ENCODE data around the gene R3HDM2. TPM values are rescaled to one million over a fixed set of nuclear protein-coding genes. Genes with fewer than 3 reads are reported as not detected.

The R3HDM2 gene
- total and polyA plus RNA-seq, 2 of the 13 experiments (the other 11 are each of a cell fraction or from before 2014, with no cell fraction given): 11.1 to 23.5 TPM

DNA sequence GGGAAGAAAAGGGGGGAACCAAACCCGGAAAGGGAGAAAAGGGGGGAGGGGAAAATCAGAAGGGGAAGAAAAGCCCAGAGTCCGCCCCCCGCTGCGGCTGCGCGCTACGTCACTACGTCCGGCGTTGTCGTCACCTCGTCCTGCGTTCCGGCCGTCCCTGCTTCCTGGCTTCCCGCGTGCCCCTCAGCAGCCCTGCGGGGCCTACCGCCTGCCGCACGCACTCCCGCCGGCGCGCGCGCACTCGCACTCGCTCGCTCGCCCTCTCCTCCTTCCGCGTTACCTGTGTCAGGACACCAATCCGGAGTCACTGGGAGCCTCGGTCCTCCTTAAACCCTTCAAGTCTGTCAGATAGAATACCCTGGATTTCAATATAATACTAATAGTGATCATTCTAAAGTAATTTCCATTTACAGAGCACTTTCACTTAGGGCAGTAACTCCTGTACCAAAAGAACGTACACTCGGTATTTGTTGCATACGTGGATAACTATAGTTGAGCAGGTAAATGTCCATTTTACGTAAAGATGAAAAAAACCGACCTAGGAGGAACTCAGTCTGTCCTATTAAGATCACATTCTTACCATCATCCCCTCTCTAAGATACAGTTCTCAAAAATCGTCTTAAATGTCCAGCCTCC is at the start of gene R3HDM2 (continued):
- TF ChIP-seq ZZZ3 (CRISPR knock-in tag; IDR thresholded peaks at IDR 0.05; ENCODE audit: borderline replicate concordance): peak; percentile 69; the same call in 1 of the 2 replicates
- 0 out of 2 replicates have a peak, but pooled peaks have one; percentile 40 for TF ChIP-seq FOXK1 (CRISPR knock-in tag; IDR thresholded peaks at IDR 0.05; ENCODE audit: borderline replicate concordance, low read depth)
- TF ChIP-seq NFIC (IDR thresholded peaks at IDR 0.05; ENCODE audit: low read length): no peak
- TF ChIP-seq PHF20 (CRISPR knock-in tag; IDR thresholded peaks at IDR 0.05): peak; percentile 88
- TF ChIP-seq, protein P1, sequence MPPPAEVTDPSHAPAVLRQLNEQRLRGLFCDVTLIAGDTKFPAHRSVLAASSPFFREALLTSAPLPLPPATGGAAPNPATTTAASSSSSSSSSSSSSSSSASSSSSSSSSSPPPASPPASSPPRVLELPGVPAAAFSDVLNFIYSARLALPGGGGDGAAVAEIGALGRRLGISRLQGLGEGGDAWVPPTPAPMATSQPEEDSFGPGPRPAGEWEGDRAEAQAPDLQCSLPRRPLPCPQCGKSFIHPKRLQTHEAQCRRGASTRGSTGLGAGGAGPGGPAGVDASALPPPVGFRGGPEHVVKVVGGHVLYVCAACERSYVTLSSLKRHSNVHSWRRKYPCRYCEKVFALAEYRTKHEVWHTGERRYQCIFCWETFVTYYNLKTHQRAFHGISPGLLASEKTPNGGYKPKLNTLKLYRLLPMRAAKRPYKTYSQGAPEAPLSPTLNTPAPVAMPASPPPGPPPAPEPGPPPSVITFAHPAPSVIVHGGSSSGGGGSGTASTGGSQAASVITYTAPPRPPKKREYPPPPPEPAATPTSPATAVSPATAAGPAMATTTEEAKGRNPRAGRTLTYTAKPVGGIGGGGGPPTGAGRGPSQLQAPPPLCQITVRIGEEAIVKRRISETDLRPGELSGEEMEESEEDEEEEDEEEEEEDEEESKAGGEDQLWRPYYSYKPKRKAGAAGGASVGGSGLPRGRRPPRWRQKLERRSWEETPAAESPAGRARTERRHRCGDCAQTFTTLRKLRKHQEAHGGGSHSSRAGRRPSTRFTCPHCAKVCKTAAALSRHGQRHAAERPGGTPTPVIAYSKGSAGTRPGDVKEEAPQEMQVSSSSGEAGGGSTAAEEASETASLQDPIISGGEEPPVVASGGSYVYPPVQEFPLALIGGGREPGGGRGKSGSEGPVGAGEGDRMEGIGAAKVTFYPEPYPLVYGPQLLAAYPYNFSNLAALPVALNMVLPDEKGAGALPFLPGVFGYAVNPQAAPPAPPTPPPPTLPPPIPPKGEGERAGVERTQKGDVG (CRISPR knock-in tag; IDR thresholded peaks at IDR 0.05; ENCODE audit: borderline replicate concordance): peak; percentile 68; the same call in 1 of the 2 replicates
- no peak for TF ChIP-seq ZNF75D (CRISPR knock-in tag; IDR thresholded peaks at IDR 0.05; ENCODE audit: borderline replicate concordance)
- TF ChIP-seq ZNF256 (CRISPR knock-in tag; conservative IDR thresholded peaks at IDR 0.05): peak; percentile 44; the same call in 1 of the 2 replicates
- peak; percentile 94; the same call in 1 of the 2 replicates for TF ChIP-seq HES4 (CRISPR knock-in tag; IDR thresholded peaks at IDR 0.05; ENCODE audit: borderline replicate concordance)
- no peak for TF ChIP-seq FIP1L1 (IDR thresholded peaks at IDR 0.05; ENCODE audit: borderline replicate concordance, insufficient read depth, low read depth, low read length)
- TF ChIP-seq, protein P2, sequence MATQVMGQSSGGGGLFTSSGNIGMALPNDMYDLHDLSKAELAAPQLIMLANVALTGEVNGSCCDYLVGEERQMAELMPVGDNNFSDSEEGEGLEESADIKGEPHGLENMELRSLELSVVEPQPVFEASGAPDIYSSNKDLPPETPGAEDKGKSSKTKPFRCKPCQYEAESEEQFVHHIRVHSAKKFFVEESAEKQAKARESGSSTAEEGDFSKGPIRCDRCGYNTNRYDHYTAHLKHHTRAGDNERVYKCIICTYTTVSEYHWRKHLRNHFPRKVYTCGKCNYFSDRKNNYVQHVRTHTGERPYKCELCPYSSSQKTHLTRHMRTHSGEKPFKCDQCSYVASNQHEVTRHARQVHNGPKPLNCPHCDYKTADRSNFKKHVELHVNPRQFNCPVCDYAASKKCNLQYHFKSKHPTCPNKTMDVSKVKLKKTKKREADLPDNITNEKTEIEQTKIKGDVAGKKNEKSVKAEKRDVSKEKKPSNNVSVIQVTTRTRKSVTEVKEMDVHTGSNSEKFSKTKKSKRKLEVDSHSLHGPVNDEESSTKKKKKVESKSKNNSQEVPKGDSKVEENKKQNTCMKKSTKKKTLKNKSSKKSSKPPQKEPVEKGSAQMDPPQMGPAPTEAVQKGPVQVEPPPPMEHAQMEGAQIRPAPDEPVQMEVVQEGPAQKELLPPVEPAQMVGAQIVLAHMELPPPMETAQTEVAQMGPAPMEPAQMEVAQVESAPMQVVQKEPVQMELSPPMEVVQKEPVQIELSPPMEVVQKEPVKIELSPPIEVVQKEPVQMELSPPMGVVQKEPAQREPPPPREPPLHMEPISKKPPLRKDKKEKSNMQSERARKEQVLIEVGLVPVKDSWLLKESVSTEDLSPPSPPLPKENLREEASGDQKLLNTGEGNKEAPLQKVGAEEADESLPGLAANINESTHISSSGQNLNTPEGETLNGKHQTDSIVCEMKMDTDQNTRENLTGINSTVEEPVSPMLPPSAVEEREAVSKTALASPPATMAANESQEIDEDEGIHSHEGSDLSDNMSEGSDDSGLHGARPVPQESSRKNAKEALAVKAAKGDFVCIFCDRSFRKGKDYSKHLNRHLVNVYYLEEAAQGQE (IDR thresholded peaks at IDR 0.05; ENCODE audit: borderline replicate concordance in 1 of 2, low read depth in 1 of 2, low read length in 2 of 2): peak in 1 of 2 experiments; percentile 35; a peak in 1 of 4 replicates
- TF ChIP-seq, protein P3, sequence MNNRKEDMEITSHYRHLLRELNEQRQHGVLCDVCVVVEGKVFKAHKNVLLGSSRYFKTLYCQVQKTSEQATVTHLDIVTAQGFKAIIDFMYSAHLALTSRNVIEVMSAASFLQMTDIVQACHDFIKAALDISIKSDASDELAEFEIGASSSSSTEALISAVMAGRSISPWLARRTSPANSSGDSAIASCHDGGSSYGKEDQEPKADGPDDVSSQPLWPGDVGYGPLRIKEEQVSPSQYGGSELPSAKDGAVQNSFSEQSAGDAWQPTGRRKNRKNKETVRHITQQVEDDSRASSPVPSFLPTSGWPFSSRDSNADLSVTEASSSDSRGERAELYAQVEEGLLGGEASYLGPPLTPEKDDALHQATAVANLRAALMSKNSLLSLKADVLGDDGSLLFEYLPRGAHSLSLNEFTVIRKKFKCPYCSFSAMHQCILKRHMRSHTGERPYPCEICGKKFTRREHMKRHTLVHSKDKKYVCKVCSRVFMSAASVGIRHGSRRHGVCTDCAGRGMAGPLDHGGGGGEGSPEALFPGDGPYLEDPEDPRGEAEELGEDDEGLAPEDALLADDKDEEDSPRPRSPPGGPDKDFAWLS (CRISPR knock-in tag; IDR thresholded peaks at IDR 0.05; ENCODE audit: borderline replicate concordance): no peak
- TF ChIP-seq HOXA3 (CRISPR knock-in tag; IDR thresholded peaks at IDR 0.05): peak; percentile 98
- 0 out of 2 replicates have a peak, but pooled peaks have one; percentile 56 for TF ChIP-seq HOXA9 (CRISPR knock-in tag; IDR thresholded peaks at IDR 0.05; ENCODE audit: borderline replicate concordance)
- peak; percentile 66; the same call in 1 of the 2 replicates for TF ChIP-seq FOXO1 (CRISPR knock-in tag; IDR thresholded peaks at IDR 0.05)
- TF ChIP-seq SETDB1 (CRISPR knock-in tag; IDR thresholded peaks at IDR 0.05; ENCODE audit: borderline replicate concordance): no peak
- TF ChIP-seq GATAD2A (CRISPR knock-in tag; IDR thresholded peaks at IDR 0.05): peak; percentile 48; the same call in 1 of the 2 replicates
- TF ChIP-seq ZBTB3 (CRISPR knock-in tag; IDR thresholded peaks at IDR 0.05; ENCODE audit: borderline replicate concordance, low read depth): no peak
- no peak for TF ChIP-seq TAF15 (IDR thresholded peaks at IDR 0.05; ENCODE audit: low read depth, low read length, poor library complexity, severe bottlenecking)
- no peak for TF ChIP-seq ZNF878 (CRISPR knock-in tag; IDR thresholded peaks at IDR 0.05)
- no peak for TF ChIP-seq ZKSCAN1 (IDR thresholded peaks at IDR 0.05; ENCODE audit: low read length)
- peak; percentile 98 for TF ChIP-seq RBFOX2 (IDR thresholded peaks at IDR 0.05; ENCODE audit: low read depth, low read length)
